Measurements from ENCODE around the gene SREBF2. TPM values are rescaled to one million over a fixed set of nuclear protein-coding genes. Genes with fewer than 3 reads are reported as not detected.

Gene SREBF2
- total and polyA plus RNA-seq, 9 of the 15 experiments (the other 6 are each of a cell fraction or from before 2014, with no cell fraction given): 1.1 to 84.2 (median 26.9) TPM

GRCh38 chr22:41799486-41800347 is 33.2 kb upstream of the SREBF2 start:
- Histone ChIP-seq H3K36me3 (ENCODE audit: control insufficient read depth, insufficient read depth, low read length) (no peaks in the 10 kb centered on the region), H3K27ac (ENCODE audit: extremely low read depth, low read depth, low read length) (peak overlapping the region; percentile 77), H3K79me2 (ENCODE audit: control insufficient read depth, insufficient read depth, low read length) (peaks cover 25% of the 10 kb centered on the region), H3K4me1 (replicated peaks in 1 of 2; ENCODE audit: control insufficient read depth in 2 of 2, insufficient read depth in 2 of 2, low read length in 2 of 2) (peaks cover 13 to 20% of the 10 kb centered on the region in 2 experiments; a peak in 4 of 5 replicates), H3K27me3 (ENCODE audit: control insufficient read depth in 2 of 2, insufficient read depth in 2 of 2, low read length in 2 of 2) (no peaks in the 10 kb centered on the region), H3K4me2 (ENCODE audit: insufficient read depth, low read length) (peak overlapping the region; percentile 91), H4K20me1 (replicated peaks; ENCODE audit: control insufficient read depth, insufficient read depth, low read length) (no peaks in the 10 kb centered on the region), H3K9me1 (ENCODE audit: control insufficient read depth, insufficient read depth, low read length) (no peaks in the 10 kb centered on the region), H3K9me3 (replicated peaks; ENCODE audit: control insufficient read depth, insufficient read depth, low read depth, low read length) (no peaks in the 10 kb centered on the region), H3K4me3 (peak overlapping the region; percentile 78), H3K9ac (ENCODE audit: insufficient read depth in 1 of 2, low read depth in 2 of 2, low read length in 2 of 2) (peak overlapping the region; percentile 84 to 99), H2AFZ (ENCODE audit: low read depth, low read length) (peak overlapping the region; percentile 94)
- DNase-seq (ENCODE audit: extremely low read depth in 1 of 4, low spot score in 3 of 4) (peak; percentile 44 to 68 (median 62)), ATAC-seq (peak; percentile 72), FAIRE-seq (peak; percentile 71)
- BruUV-seq (replicated peaks): TSS peak; percentile 89
- 7% methylated on average over 35 of the region's 38 CpGs for WGBS (ENCODE audit: insufficient coverage, low coverage, missing lambda C conversion rate)
- in situ Hi-C loops (cut with MboI) (no loop called here), intact Hi-C loops (cut with micrococcal nuclease) (loop anchor here (2.0 kb wide), 1 partner anchor 53 kb away; no protein-coding TSS in a partner anchor)
- ChIA-PET CTCF (ENCODE audit: low intra/inter-chr PET ratio) (interaction anchor here (1.0 kb wide), 1 partner anchor 102 kb away, joined by 3 read pairs; no protein-coding TSS in a partner anchor), POLR2A (interaction anchor here (0.5 to 2.2 kb wide), 15 partner anchors 9 to 164 kb away, joined by 3 to 10 read pairs (median 4); partner anchors contain the start of genes CENPM and SNU13)
- TF ChIP-seq SMAD2 (IDR thresholded peaks at IDR 0.05; ENCODE audit: low read depth, low read length) (no peak), MGA (IDR thresholded peaks at IDR 0.05) (peak; percentile 96), RCOR1 (IDR thresholded peaks at IDR 0.05; ENCODE audit: borderline replicate concordance in 1 of 2, low read depth in 2 of 2, low read length in 2 of 2) (no peak), MAX (CRISPR knock-in tag; IDR thresholded peaks at IDR 0.05) (peak; percentile 88), ZNF511 (CRISPR knock-in tag; IDR thresholded peaks at IDR 0.05) (peak; percentile 64; the same call in 1 of the 2 replicates)
